ENCODE data around the gene MTG1.
"Not testable (repeated sequence)": the region's sequence is repeated elsewhere in the genome, so short reads cannot be mapped to it uniquely, and the experiment has no call there.

Gene MTG1

GRCh38 chr10:133460208-133460769 is 66.3 kb downstream of the MTG1 start:
- DNase-seq (ENCODE audit: insufficient read length, low spot score) (no peak), FAIRE-seq (no peak)
- TF ChIP-seq POLR2A (IDR thresholded peaks at IDR 0.05; ENCODE audit: low read depth, low read length), result no peak

GRCh38 chr10:133461027-133461426 is 67.1 kb downstream of the MTG1 start:
- no peak for TF ChIP-seq POLR2A (IDR thresholded peaks at IDR 0.05; ENCODE audit: low read depth, low read length)
- FAIRE-seq (no peak), DNase-seq (ENCODE audit: insufficient read length, low spot score) (no peak)

- no peak for FAIRE-seq
- no peak for DNase-seq (ENCODE audit: insufficient read length, low spot score)
- TF ChIP-seq POLR2A (IDR thresholded peaks at IDR 0.05; ENCODE audit: low read depth, low read length), result no peak
Measured at GRCh38 chr10:133461841-133462240, 67.9 kb downstream of the MTG1 start.

- no peak for DNase-seq (ENCODE audit: insufficient read length, low spot score)
- TF ChIP-seq POLR2A (IDR thresholded peaks at IDR 0.05; ENCODE audit: low read depth, low read length), result no peak
- FAIRE-seq, result no peak
Measured at GRCh38 chr10:133462512-133463305, 68.8 kb downstream of the MTG1 start.

- FAIRE-seq, result no peak
- TF ChIP-seq POLR2A (IDR thresholded peaks at IDR 0.05; ENCODE audit: low read depth, low read length), result no peak
Measured at GRCh38 chr10:133464582-133465031, 70.7 kb downstream of the MTG1 start.

GRCh38 chr10:133465191-133465949 is 71.4 kb downstream of the MTG1 start:
- DNase-seq (ENCODE audit: insufficient read length, low spot score) (no peak), FAIRE-seq (no peak)
- TF ChIP-seq POLR2A (IDR thresholded peaks at IDR 0.05; ENCODE audit: low read depth, low read length), result no peak

More at GRCh38 chr10:133464582-133465031, 70.7 kb downstream of the MTG1 start:
- DNase-seq (ENCODE audit: insufficient read length, low spot score), result no peak

GRCh38 chr10:133465950-133466474 is 72.1 kb downstream of the MTG1 start:
- no peak for DNase-seq (ENCODE audit: insufficient read length, low spot score)
- no peak for TF ChIP-seq POLR2A (IDR thresholded peaks at IDR 0.05; ENCODE audit: low read depth, low read length)
- FAIRE-seq, result no peak

GRCh38 chr10:133466683-133467275 is 72.8 kb downstream of the MTG1 start:
- FAIRE-seq (no peak), DNase-seq (ENCODE audit: insufficient read length, low spot score) (no peak)
- TF ChIP-seq POLR2A (IDR thresholded peaks at IDR 0.05; ENCODE audit: low read depth, low read length), result no peak

GRCh38 chr10:133467286-133467911 is 73.4 kb downstream of the MTG1 start:
- FAIRE-seq (no peak), DNase-seq (ENCODE audit: insufficient read length, low spot score) (no peak)
- no peak for TF ChIP-seq POLR2A (IDR thresholded peaks at IDR 0.05; ENCODE audit: low read depth, low read length)

GRCh38 chr10:133469205-133469604 is 75.2 kb downstream of the MTG1 start:
- FAIRE-seq; DNase-seq (ENCODE audit: insufficient read length, low spot score): not testable (repeated sequence)

- no peak for TF ChIP-seq POLR2A (IDR thresholded peaks at IDR 0.05; ENCODE audit: low read depth, low read length)
- DNase-seq (ENCODE audit: insufficient read length, low spot score), result no peak
- no peak for FAIRE-seq
Measured at GRCh38 chr10:133471300-133472109, 77.5 kb downstream of the MTG1 start.

Data from H54 (cell line).